ENCODE measurements around the gene AP1G1. TPM values are rescaled to one million over a fixed set of nuclear protein-coding genes. Genes with fewer than 3 reads are reported as not detected.

Gene AP1G1
- total RNA-seq, 1 experiment from 2014 or later, result 95.6 TPM

DNA sequence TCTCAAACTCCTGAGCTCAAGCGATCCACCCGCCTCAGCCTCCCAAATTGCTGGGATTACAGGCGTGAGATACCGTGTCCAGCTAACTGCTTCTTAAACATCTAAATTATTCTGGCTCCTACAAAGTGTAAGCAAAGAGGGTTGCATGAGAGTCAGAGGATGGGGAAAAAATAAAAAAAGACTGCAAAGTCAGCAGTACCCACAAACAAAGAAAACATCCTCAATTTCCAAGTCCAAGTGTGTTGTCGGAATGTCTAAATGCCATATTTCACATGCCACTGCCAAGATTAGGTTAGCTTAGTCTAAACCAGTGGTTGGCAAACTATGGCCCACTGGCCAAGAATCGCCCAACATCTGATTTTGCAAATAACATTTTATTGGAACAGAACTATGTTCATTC lies 71.1 kb downstream of the AP1G1 start:
- no peak overlapping the region for H3K27ac ChIP-seq (ENCODE audit: low read depth, low read length, poor library complexity, severe bottlenecking)
- H3K27me3 ChIP-seq (replicated peaks; ENCODE audit: insufficient read depth, low read depth, low read length, poor library complexity), result no peaks in the 10 kb centered on the region
- TF ChIP-seq, protein P1, sequence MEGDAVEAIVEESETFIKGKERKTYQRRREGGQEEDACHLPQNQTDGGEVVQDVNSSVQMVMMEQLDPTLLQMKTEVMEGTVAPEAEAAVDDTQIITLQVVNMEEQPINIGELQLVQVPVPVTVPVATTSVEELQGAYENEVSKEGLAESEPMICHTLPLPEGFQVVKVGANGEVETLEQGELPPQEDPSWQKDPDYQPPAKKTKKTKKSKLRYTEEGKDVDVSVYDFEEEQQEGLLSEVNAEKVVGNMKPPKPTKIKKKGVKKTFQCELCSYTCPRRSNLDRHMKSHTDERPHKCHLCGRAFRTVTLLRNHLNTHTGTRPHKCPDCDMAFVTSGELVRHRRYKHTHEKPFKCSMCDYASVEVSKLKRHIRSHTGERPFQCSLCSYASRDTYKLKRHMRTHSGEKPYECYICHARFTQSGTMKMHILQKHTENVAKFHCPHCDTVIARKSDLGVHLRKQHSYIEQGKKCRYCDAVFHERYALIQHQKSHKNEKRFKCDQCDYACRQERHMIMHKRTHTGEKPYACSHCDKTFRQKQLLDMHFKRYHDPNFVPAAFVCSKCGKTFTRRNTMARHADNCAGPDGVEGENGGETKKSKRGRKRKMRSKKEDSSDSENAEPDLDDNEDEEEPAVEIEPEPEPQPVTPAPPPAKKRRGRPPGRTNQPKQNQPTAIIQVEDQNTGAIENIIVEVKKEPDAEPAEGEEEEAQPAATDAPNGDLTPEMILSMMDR (conservative IDR thresholded peaks at IDR 0.05; ENCODE audit: low read depth, low read length), result no peak
- TF ChIP-seq EZH2 (IDR thresholded peaks at IDR 0.05; ENCODE audit: borderline replicate concordance, low read depth, low read length, poor library complexity, severe bottlenecking), result no peak
- POLR2A ChIA-PET (ENCODE audit: low non-redundant PET), result no interaction called here
- no TSS peak for BruUV-seq (replicated peaks)
- peaks cover 76% of the 10 kb centered on the region for H3K36me3 ChIP-seq (ENCODE audit: insufficient read depth, low read length, poor library complexity, severe bottlenecking)
- intact Hi-C loops (cut with micrococcal nuclease; ENCODE audit: unreplicated experiment), result no loop called here
- H3K4me3 ChIP-seq (ENCODE audit: low read depth, low read length, poor library complexity, severe bottlenecking), result no peak overlapping the region
- H3K9me3 ChIP-seq (ENCODE audit: low read depth, low read length, poor library complexity, severe bottlenecking), result no peaks in the 10 kb centered on the region
- CTCF ChIA-PET, result interaction anchor here (0.5 kb wide), 1 partner anchor 31 kb away, joined by 7 read pairs; no protein-coding TSS in a partner anchor
- H3K4me1 ChIP-seq (ENCODE audit: insufficient read depth, low read length, poor library complexity, severe bottlenecking), result no peaks in the 10 kb centered on the region
- DNase-seq (ENCODE audit: low spot score), result no peak

DNA sequence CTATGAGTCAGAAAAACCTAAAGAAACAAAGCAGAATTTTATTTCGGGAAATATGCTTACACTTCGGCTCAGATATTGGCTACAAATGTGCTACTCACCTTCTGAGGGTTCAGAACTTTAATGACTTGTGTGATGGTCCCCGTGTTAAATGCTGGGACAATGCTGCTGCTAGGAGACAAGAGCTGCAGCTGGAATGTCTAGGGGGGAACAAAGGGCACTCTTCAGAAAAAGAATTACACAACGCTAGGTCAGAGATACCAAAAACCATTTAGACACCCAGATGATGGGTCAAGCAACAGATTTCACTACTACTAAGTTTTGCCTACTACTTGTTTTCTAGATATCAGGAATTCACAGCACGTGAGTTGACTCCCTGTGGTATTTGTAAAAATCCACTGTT lies 74.1 kb downstream of the AP1G1 start:
- no peaks in the 10 kb centered on the region for H3K9me3 ChIP-seq (ENCODE audit: low read depth, low read length, poor library complexity, severe bottlenecking)
- H3K4me3 ChIP-seq (ENCODE audit: low read depth, low read length, poor library complexity, severe bottlenecking), result no peak overlapping the region
- H3K36me3 ChIP-seq (ENCODE audit: insufficient read depth, low read length, poor library complexity, severe bottlenecking), result peaks cover 68% of the 10 kb centered on the region
- DNase-seq (ENCODE audit: low spot score), result no peak
- intact Hi-C loops (cut with micrococcal nuclease; ENCODE audit: unreplicated experiment), result no loop called here
- no peaks in the 10 kb centered on the region for H3K27me3 ChIP-seq (replicated peaks; ENCODE audit: insufficient read depth, low read depth, low read length, poor library complexity)
- peaks cover 9% of the 10 kb centered on the region for H3K4me1 ChIP-seq (ENCODE audit: insufficient read depth, low read length, poor library complexity, severe bottlenecking)
- POLR2A ChIA-PET (ENCODE audit: low non-redundant PET), result interaction anchor here (0.6 kb wide), 1 partner anchor 18 kb away, joined by 3 read pairs; no protein-coding TSS in a partner anchor
- TF ChIP-seq, protein P1 (conservative IDR thresholded peaks at IDR 0.05; ENCODE audit: low read depth, low read length), result no peak
- no peak for TF ChIP-seq EZH2 (IDR thresholded peaks at IDR 0.05; ENCODE audit: borderline replicate concordance, low read depth, low read length, poor library complexity, severe bottlenecking)
- CTCF ChIA-PET, result no interaction called here
- BruUV-seq (replicated peaks), result no TSS peak
- no peak overlapping the region for H3K27ac ChIP-seq (ENCODE audit: low read depth, low read length, poor library complexity, severe bottlenecking)

DNA sequence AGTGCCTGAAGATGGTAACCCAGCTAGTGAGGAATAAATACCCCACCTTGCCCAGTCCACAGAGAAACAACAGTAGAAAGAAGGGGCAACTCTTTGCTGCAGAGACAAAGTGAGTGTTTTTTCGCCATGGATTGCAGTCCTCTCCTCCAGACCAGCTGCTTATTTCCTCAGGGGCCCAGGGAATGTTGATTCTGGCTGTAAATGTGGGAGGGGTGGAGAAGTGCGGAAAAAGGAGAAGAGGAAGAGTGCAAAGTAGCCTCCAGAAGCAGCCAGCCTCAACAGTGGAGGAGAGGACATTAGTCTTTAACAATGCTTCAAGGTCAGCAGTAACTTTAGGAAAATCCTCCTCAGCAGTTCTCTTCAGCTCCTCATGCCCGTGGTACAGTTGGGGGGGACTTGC lies 76.0 kb downstream of the AP1G1 start:
- Histone ChIP-seq H3K9me3 (ENCODE audit: low read depth, low read length, poor library complexity, severe bottlenecking) (no peaks in the 10 kb centered on the region), H3K36me3 (ENCODE audit: insufficient read depth, low read length, poor library complexity, severe bottlenecking) (peaks cover 52% of the 10 kb centered on the region), H3K4me1 (ENCODE audit: insufficient read depth, low read length, poor library complexity, severe bottlenecking) (peaks cover 9% of the 10 kb centered on the region), H3K4me3 (ENCODE audit: low read depth, low read length, poor library complexity, severe bottlenecking) (no peak overlapping the region), H3K27ac (ENCODE audit: low read depth, low read length, poor library complexity, severe bottlenecking) (no peak overlapping the region), H3K27me3 (replicated peaks; ENCODE audit: insufficient read depth, low read depth, low read length, poor library complexity) (no peaks in the 10 kb centered on the region)
- CTCF ChIA-PET, result no interaction called here
- DNase-seq (ENCODE audit: low spot score), result no peak
- BruUV-seq (replicated peaks), result no TSS peak
- POLR2A ChIA-PET (ENCODE audit: low non-redundant PET), result no interaction called here
- intact Hi-C loops (cut with micrococcal nuclease; ENCODE audit: unreplicated experiment), result no loop called here
- TF ChIP-seq, protein P1 (conservative IDR thresholded peaks at IDR 0.05; ENCODE audit: low read depth, low read length), result no peak
- no peak for TF ChIP-seq EZH2 (IDR thresholded peaks at IDR 0.05; ENCODE audit: borderline replicate concordance, low read depth, low read length, poor library complexity, severe bottlenecking)

Measured in A673 (cell line).